ENCODE data around the gene MMP24OS. TPM values are rescaled to one million over a fixed set of nuclear protein-coding genes. Genes with fewer than 3 reads are reported as not detected.

The MMP24OS gene
- total and polyA plus RNA-seq, 2 donors (not counting 1 experiment from before 2014, with no cell fraction given), result 30.1 to 44.1 TPM

DNA sequence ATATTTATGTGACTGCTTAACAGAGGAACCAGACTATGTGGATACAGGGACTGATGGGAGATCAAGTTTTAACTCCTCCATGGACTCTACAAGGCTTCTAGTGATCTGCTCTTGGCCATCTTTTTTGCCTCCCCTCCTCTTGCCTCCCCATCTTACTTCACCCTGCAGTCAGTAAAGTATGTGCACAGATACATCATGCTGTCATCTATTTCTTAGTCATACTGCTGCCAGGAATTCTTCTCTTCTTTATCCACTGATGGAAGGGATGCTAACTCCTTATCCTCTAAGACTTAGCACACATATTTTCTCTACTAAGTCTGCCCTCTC is 41.9 kb upstream of the MMP24OS start:
- Histone ChIP-seq H3K79me2 (ENCODE audit: control insufficient read depth, insufficient read depth, low read length) (no peaks in the 10 kb centered on the region), H3K36me3 (ENCODE audit: control insufficient read depth, insufficient read depth, low read length) (no peaks in the 10 kb centered on the region), H3K27ac (ENCODE audit: insufficient read depth, low read length) (peak overlapping the region; percentile 79), H3K4me1 (ENCODE audit: control insufficient read depth, extremely low read depth, insufficient read depth, low read length) (peaks cover 42% of the 10 kb centered on the region), H3K9ac (ENCODE audit: insufficient read depth, low read length) (no peak overlapping the region), H3K9me3 (ENCODE audit: control insufficient read depth, insufficient read depth, low read depth, low read length) (no peaks in the 10 kb centered on the region), H3K27me3 (ENCODE audit: control insufficient read depth, insufficient read depth, low read length) (no peaks in the 10 kb centered on the region), H3K4me3 (replicated peaks in 1 of 4; ENCODE audit: control extremely low read depth in 1 of 4, insufficient read depth in 1 of 4, low read depth in 3 of 4, low read length in 4 of 4) (no peak overlapping the region), H3K4me2 (ENCODE audit: extremely low read depth, insufficient read depth, low read length) (peak overlapping the region; percentile 51), H4K20me1 (ENCODE audit: control insufficient read depth, extremely low read depth, insufficient read depth, low read length) (no peaks in the 10 kb centered on the region), H2AFZ (ENCODE audit: low read length) (no peak overlapping the region)
- TF ChIP-seq, protein P1, sequence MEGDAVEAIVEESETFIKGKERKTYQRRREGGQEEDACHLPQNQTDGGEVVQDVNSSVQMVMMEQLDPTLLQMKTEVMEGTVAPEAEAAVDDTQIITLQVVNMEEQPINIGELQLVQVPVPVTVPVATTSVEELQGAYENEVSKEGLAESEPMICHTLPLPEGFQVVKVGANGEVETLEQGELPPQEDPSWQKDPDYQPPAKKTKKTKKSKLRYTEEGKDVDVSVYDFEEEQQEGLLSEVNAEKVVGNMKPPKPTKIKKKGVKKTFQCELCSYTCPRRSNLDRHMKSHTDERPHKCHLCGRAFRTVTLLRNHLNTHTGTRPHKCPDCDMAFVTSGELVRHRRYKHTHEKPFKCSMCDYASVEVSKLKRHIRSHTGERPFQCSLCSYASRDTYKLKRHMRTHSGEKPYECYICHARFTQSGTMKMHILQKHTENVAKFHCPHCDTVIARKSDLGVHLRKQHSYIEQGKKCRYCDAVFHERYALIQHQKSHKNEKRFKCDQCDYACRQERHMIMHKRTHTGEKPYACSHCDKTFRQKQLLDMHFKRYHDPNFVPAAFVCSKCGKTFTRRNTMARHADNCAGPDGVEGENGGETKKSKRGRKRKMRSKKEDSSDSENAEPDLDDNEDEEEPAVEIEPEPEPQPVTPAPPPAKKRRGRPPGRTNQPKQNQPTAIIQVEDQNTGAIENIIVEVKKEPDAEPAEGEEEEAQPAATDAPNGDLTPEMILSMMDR (conservative IDR thresholded peaks at IDR 0.05 in 1 of 2, IDR thresholded peaks at IDR 0.05 in 1 of 2; ENCODE audit: low read depth in 1 of 2, low read length in 2 of 2), result no peak
- no peak for TF ChIP-seq EZH2 (IDR thresholded peaks at IDR 0.05; ENCODE audit: low read length, missing control alignments)
- peak; percentile 43 to 89 for DNase-seq (ENCODE audit: low read depth in 2 of 2)

DNA sequence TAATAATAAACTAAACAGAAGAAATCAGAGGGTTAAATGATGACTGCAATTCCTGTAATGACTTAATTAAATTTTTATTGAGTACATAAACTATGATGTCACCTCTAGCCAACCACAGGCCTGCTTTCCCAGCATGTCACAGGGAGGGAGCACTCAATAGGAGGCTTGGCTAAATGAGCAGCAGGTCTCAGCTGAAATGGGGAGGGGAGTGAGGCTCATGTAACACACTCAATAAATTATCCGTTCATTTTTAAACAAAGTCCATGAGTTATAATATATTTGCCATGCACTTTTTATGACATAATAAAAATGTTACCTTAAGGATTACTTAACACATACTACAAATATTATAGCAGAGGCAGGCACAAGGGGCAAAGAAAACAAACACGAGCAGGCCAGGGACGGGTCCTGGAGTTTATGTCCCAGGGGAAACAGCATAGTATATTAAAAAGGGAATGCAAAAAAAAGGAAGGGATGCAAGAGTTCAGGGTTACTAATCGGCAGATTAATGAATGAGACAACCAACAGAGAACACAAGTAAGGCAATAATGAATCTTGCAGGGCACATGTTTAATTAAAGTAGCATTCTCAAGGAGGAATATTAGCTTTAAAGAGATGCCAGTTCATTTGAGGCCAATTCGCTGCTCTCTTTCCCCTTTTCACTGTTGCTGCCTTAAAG is 41.4 kb upstream of the MMP24OS start:
- Histone ChIP-seq H3K9ac (ENCODE audit: insufficient read depth, low read length) (no peak overlapping the region), H3K27me3 (ENCODE audit: control insufficient read depth, insufficient read depth, low read length) (no peaks in the 10 kb centered on the region), H3K79me2 (ENCODE audit: control insufficient read depth, insufficient read depth, low read length) (no peaks in the 10 kb centered on the region), H3K27ac (ENCODE audit: insufficient read depth, low read length) (peak overlapping the region; percentile 79), H3K36me3 (ENCODE audit: control insufficient read depth, insufficient read depth, low read length) (no peaks in the 10 kb centered on the region), H2AFZ (ENCODE audit: low read length) (no peak overlapping the region), H4K20me1 (ENCODE audit: control insufficient read depth, extremely low read depth, insufficient read depth, low read length) (no peaks in the 10 kb centered on the region), H3K9me3 (ENCODE audit: control insufficient read depth, insufficient read depth, low read depth, low read length) (no peaks in the 10 kb centered on the region), H3K4me1 (ENCODE audit: control insufficient read depth, extremely low read depth, insufficient read depth, low read length) (peaks cover 46% of the 10 kb centered on the region), H3K4me3 (replicated peaks in 1 of 4; ENCODE audit: control extremely low read depth in 1 of 4, insufficient read depth in 1 of 4, low read depth in 3 of 4, low read length in 4 of 4) (no peak overlapping the region), H3K4me2 (ENCODE audit: extremely low read depth, insufficient read depth, low read length) (peak overlapping the region; percentile 1)
- DNase-seq (ENCODE audit: low read depth in 2 of 2), result peak; percentile 82 to 85
- TF ChIP-seq EZH2 (IDR thresholded peaks at IDR 0.05; ENCODE audit: low read length, missing control alignments), result no peak
- TF ChIP-seq, protein P1 (conservative IDR thresholded peaks at IDR 0.05 in 1 of 2, IDR thresholded peaks at IDR 0.05 in 1 of 2; ENCODE audit: low read depth in 1 of 2, low read length in 2 of 2), result no peak

DNA sequence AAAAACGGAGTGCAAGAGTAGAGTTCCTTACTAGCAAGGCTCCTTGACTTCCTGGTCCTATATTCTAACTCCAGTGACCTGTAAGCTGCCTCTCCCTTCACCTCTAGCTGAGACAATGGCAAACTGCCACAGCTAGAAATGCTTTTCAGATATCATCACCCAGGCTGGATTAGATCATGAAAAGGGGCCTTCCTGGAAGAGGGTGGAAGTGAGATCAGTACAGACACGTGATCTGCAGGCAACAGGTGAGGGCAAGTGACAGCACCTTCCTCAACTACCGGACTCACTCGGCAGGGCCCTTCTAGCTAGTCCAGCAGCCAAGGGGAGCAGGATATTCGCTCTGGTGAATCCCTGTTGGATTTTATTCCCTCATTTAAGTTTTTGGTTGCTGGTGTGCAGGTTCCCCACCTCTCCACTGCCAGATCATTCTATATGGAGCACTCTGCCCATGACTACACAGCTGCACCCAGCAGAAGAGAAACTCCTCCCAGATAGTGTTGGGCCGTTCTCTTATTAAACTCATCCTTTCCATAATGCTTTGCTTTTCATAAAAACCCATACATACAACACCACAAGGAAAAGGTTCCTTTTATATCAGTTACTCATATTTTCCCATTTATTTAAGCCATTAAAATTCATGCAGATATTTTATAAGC is 40.7 kb upstream of the MMP24OS start:
- H3K4me1 ChIP-seq (ENCODE audit: control insufficient read depth, extremely low read depth, insufficient read depth, low read length), result peaks cover 47% of the 10 kb centered on the region
- H3K27ac ChIP-seq (ENCODE audit: insufficient read depth, low read length), result peak overlapping the region; percentile 79
- no peak overlapping the region for H3K9ac ChIP-seq (ENCODE audit: insufficient read depth, low read length)
- H3K79me2 ChIP-seq (ENCODE audit: control insufficient read depth, insufficient read depth, low read length), result no peaks in the 10 kb centered on the region
- H3K4me2 ChIP-seq (ENCODE audit: extremely low read depth, insufficient read depth, low read length), result peak overlapping the region; percentile 52
- no peaks in the 10 kb centered on the region for H3K27me3 ChIP-seq (ENCODE audit: control insufficient read depth, insufficient read depth, low read length)
- H4K20me1 ChIP-seq (ENCODE audit: control insufficient read depth, extremely low read depth, insufficient read depth, low read length), result no peaks in the 10 kb centered on the region
- H3K4me3 ChIP-seq (replicated peaks in 1 of 4; ENCODE audit: control extremely low read depth in 1 of 4, insufficient read depth in 1 of 4, low read depth in 3 of 4, low read length in 4 of 4), result no peak overlapping the region
- H2AFZ ChIP-seq (ENCODE audit: low read length), result no peak overlapping the region
- TF ChIP-seq, protein P1 (conservative IDR thresholded peaks at IDR 0.05 in 1 of 2, IDR thresholded peaks at IDR 0.05 in 1 of 2; ENCODE audit: low read depth in 1 of 2, low read length in 2 of 2), result no peak
- TF ChIP-seq EZH2 (IDR thresholded peaks at IDR 0.05; ENCODE audit: low read length, missing control alignments), result no peak
- DNase-seq (ENCODE audit: low read depth in 2 of 2), result peak; percentile 77 to 93
- no peaks in the 10 kb centered on the region for H3K36me3 ChIP-seq (ENCODE audit: control insufficient read depth, insufficient read depth, low read length)
- no peaks in the 10 kb centered on the region for H3K9me3 ChIP-seq (ENCODE audit: control insufficient read depth, insufficient read depth, low read depth, low read length)
